Measurements from ENCODE around the gene PRDX5. TPM values are rescaled to one million over a fixed set of nuclear protein-coding genes. Genes with fewer than 3 reads are reported as not detected.

The PRDX5 gene
- total and polyA plus RNA-seq, 7 donors, result 122 to 323 (median 178) TPM

GRCh38 chr11:64285885-64286800, 31.8 kb upstream of the PRDX5 start:
- H3K27me3 ChIP-seq (ENCODE audit: insufficient read depth in 3 of 3, low read length in 2 of 3), result peaks cover 0 to 7% (median 0%) of the 10 kb centered on the region in 3 donors
- TF ChIP-seq CTCF (IDR thresholded peaks at IDR 0.05), result no peak
- H3K9me3 ChIP-seq, result no peaks in the 10 kb centered on the region
- DNase-seq (peak in 1 of 2 donors; percentile 69), ATAC-seq (peak in 3 of 4 donors; percentile 20 to 61 (median 29))
- H3K36me3 ChIP-seq (ENCODE audit: insufficient read depth in 1 of 2, low read depth in 1 of 2), result peaks cover 0 to 18% of the 10 kb centered on the region in 2 donors
- H3K27ac ChIP-seq, result peak overlapping the region; percentile 93
- H3K4me1 ChIP-seq, result peaks cover 25% of the 10 kb centered on the region
- intact Hi-C loops (cut with DNase I), result loop anchor here (2.0 kb wide), 2 partner anchors 15 to 57 kb away; no protein-coding TSS in a partner anchor
- 18 to 37% (median 27%) methylated on average over 23 to 40 of the region's 40 CpGs for WGBS, 3 donors
- peak overlapping the region; percentile 79 for H3K4me3 ChIP-seq

- Histone ChIP-seq H3K4me3 (peak overlapping the region; percentile 79), H3K36me3 (ENCODE audit: insufficient read depth in 1 of 2, low read depth in 1 of 2) (peaks cover 0 to 11% of the 10 kb centered on the region in 2 donors), H3K27me3 (ENCODE audit: insufficient read depth in 3 of 3, low read length in 2 of 3) (peaks cover 0 to 13% (median 4%) of the 10 kb centered on the region in 3 donors), H3K9me3 (no peaks in the 10 kb centered on the region), H3K4me1 (peaks cover 26% of the 10 kb centered on the region), H3K27ac (peak overlapping the region; percentile 93)
- DNase-seq (no peak), ATAC-seq (no peak)
- WGBS, 3 donors, result 88 to 94% (median 90%) methylated on average over 9 of the region's 9 CpGs
- TF ChIP-seq CTCF (IDR thresholded peaks at IDR 0.05), result no peak
- intact Hi-C loops (cut with DNase I), result no loop called here
Measured at GRCh38 chr11:64286801-64287159, 31.1 kb upstream of the PRDX5 start.

GRCh38 chr11:64287676-64288352, 30.1 kb upstream of the PRDX5 start:
- no peaks in the 10 kb centered on the region for H3K9me3 ChIP-seq
- DNase-seq (peak in 1 of 2 donors; percentile 51), ATAC-seq (no peak)
- no peak overlapping the region for H3K27ac ChIP-seq
- H3K36me3 ChIP-seq (ENCODE audit: insufficient read depth in 1 of 2, low read depth in 1 of 2), result peaks cover 0 to 1% of the 10 kb centered on the region in 2 donors
- peaks cover 0 to 24% (median 14%) of the 10 kb centered on the region in 3 donors for H3K27me3 ChIP-seq (ENCODE audit: insufficient read depth in 3 of 3, low read length in 2 of 3)
- peaks cover 35% of the 10 kb centered on the region for H3K4me1 ChIP-seq
- no peak overlapping the region for H3K4me3 ChIP-seq
- TF ChIP-seq CTCF (IDR thresholded peaks at IDR 0.05), result no peak
- intact Hi-C loops (cut with DNase I), result no loop called here
- WGBS, 3 donors, result 94% methylated on average over 31 to 33 of the region's 33 CpGs

GRCh38 chr11:64288353-64288750, 29.6 kb upstream of the PRDX5 start:
- Histone ChIP-seq H3K4me1 (peaks cover 32% of the 10 kb centered on the region), H3K4me3 (no peak overlapping the region), H3K9me3 (no peaks in the 10 kb centered on the region), H3K36me3 (ENCODE audit: insufficient read depth in 1 of 2, low read depth in 1 of 2) (no peaks in the 10 kb centered on the region), H3K27ac (no peak overlapping the region), H3K27me3 (ENCODE audit: insufficient read depth in 3 of 3, low read length in 2 of 3) (peaks cover 0 to 29% (median 18%) of the 10 kb centered on the region in 3 donors)
- ATAC-seq, result no peak
- DNase-seq, result no peak
- intact Hi-C loops (cut with DNase I), result no loop called here
- TF ChIP-seq CTCF (IDR thresholded peaks at IDR 0.05), result no peak
- WGBS, 3 donors, result 89 to 92% (median 89%) methylated on average over 7 to 9 of the region's 9 CpGs

All from psoas muscle (tissue), 8 donors.